Heart left ventricle (tissue), 16 donors: ENCODE results near the gene KLHL8. TPM values are rescaled to one million over a fixed set of nuclear protein-coding genes. Genes with fewer than 3 reads are reported as not detected.

Experiments
- ATAC-seq, 4 donors: fragments of 200-7000 bp; cut with Tn5 transposase; one replicate each; pipeline ENCODE4 v1.9.1; 2020 to 2022; ENCODE audit warnings: moderate library complexity in 4 of 4, mild to moderate bottlenecking in 3 of 4, moderate number of reproducible peaks in 1 of 4
- DNase-seq, 5 donors: peaks; one replicate each; pipeline ENCODE4 v3.0.0-alpha.2; 2020
- H3K27ac ChIP-seq, 12 donors: fragments of 200-600 bp; sonication (generic) in 4 of 12; one replicate each; pipeline versions ENCODE4 v1.5.0 to v1.8.0; 2016 to 2022; ENCODE audit warnings: mild to moderate bottlenecking in 2 of 12
- H3K27me3 ChIP-seq, 9 donors: fragments of 200-600 bp; sonication (generic) in 2 of 9; one replicate each; pipeline versions ENCODE4 v1.5.1 to v1.8.0; 2016 to 2022; ENCODE audit warnings: mild to moderate bottlenecking in 3 of 9
- H3K36me3 ChIP-seq, 9 donors: fragments of 200-600 bp; sonication (generic) in 2 of 9; one replicate each; pipeline versions ENCODE4 v1.5.0 to v1.8.0; 2018 to 2022; ENCODE audit warnings: mild to moderate bottlenecking in 2 of 9
- H3K4me1 ChIP-seq, 12 donors: fragments of 200-600 bp; sonication (generic) in 4 of 12; one replicate each; pipeline versions ENCODE4 v1.5.0 to v1.8.0; 2016 to 2022; ENCODE audit warnings: mild to moderate bottlenecking in 3 of 12
- H3K4me3 ChIP-seq, 12 donors: fragments of 200-600 bp; sonication (generic) in 4 of 12; one replicate each; pipeline versions ENCODE4 v1.5.0 to v1.8.0; 2017 to 2022; ENCODE audit warnings: mild to moderate bottlenecking in 9 of 12, moderate library complexity in 4 of 12
- H3K9me3 ChIP-seq, 12 donors: fragments of 200-600 bp; sonication (generic) in 4 of 12; one replicate each; pipeline versions ENCODE4 v1.5.0 to v1.8.0; 2016 to 2022; ENCODE audit warnings: mild to moderate bottlenecking in 1 of 12
- CTCF ChIP-seq, 12 donors: fragments of 200-600 bp; sonication (generic) in 4 of 12; IDR thresholded peaks; one replicate each; pipeline versions ENCODE4 v1.5.0 to v1.8.0; 2018 to 2022; ENCODE audit warnings: antibody characterized with exemption in 12 of 12, mild to moderate bottlenecking in 5 of 12
- POLR2A ChIP-seq, 2 donors: fragments of 450-650 bp; IDR thresholded peaks; one replicate each; pipeline ENCODE4 v1.6.1; 2017; ENCODE audit warnings: antibody characterized with exemption in 2 of 2, mild to moderate bottlenecking in 2 of 2, moderate library complexity in 2 of 2
- WGBS, 4 donors: extraction: QIAGEN DNeasy Blood & Tissue Kit in 2 of 4; methylation state at CpG; one replicate each; pipeline versions ENCODE4 v1.1.5 to v1.1.7; 2013 to 2018; 5-methylcytosine and 5-hydroxymethylcytosine counted together
- intact Hi-C, 10 donors: fragments of 100-400 bp; cut with DNase I; formaldehyde crosslinking; loops; one replicate each; pipeline versions ENCODE4 v1.11.1 to v1.14.2; 2022
- polyA plus RNA-seq, 2 donors: library from polyadenylated mRNA; stranded (reverse); fragments of 200-250 nt; gene quantifications; one replicate each; pipeline ENCODE4 v1.2.3, GENCODE V29; 2013
- total RNA-seq, 9 donors: library from RNA; depleted of rRNA in 2 of 9; stranded (reverse); fragments of >200 nt in 2 of 9; fragmentation: NEBNext Ultra II Directional in 3 of 9; extraction: Animal tissue kit (Norgen Biotek cat#: 25700) in 3 of 9; gene quantifications; one replicate each; pipeline versions ENCODE4 v1.1.0 to v1.2.4, GENCODE V29; 2016 to 2023
- donor health status: ischemic (EF 13 %, LVEDD 7.1; RV severe dilation, severe dysfunction).
- donor health status: healthy with polysubstance abuse.
- donor health status: DM: no; HTN: yes; CAD: no.
- donor health status: DM: no; HTN: no; CAD: no.
- donor health status: ischemic (EF 25% LVEDD 6.9; RV normal size, moderate dysfunction).
- donor health status: ischemic (EF 25% LVEDD 5.7; RV mildly dilated, moderate dysfunction).
- donor health status: healthy.
- donor health status: DM: yes; HTN: yes; CAD: no.
- donor health status: ischemic (EF 35%, LVEDD 5.7; RV mildly dilated, moderate dysfunction).
- donor health status: nonischemic (EF 11% LVEDD 7.7; RV severe dilation, severe dysfunction).
- donor health status: DM: yes; HTN: yes; CAD: no.
- donor health status: PGD.
- donor health status: ischemic (EF 29% LVEDD 5.4; RV normal size, mild dysfunction).
- donor health status: nonischemic (EF 23%, LVEDD 6.1; RV moderate dilation, normal function).

The KLHL8 gene
- total and polyA plus RNA-seq, 11 donors, result 2.9 to 14.7 (median 10.1) TPM

DNA sequence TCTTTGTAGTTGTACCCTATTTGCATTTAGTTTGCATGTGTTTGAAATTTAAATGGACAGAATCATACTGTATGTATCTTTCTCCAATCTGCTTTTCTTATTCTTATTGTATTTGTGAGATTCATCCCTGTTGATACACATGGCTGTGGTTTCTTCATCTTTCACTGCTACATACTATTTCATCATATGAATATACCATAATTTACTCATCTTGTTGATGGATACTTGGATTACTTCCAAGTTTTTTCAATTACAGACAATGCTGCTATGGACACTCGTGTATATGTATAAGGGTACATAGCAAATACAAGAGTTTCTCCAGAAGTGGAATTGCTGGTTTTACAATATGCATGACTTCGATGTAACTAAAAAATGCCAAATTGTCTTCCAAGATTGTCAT lies 11.8 kb upstream of the KLHL8 start:
- ATAC-seq (no peak), DNase-seq (no peak)
- Histone ChIP-seq H3K27me3 (no peaks in the 10 kb centered on the region), H3K9me3 (no peaks in the 10 kb centered on the region), H3K27ac (no peak overlapping the region), H3K36me3 (no peaks in the 10 kb centered on the region), H3K4me1 (peaks cover 0 to 8% (median 0%) of the 10 kb centered on the region in 12 donors), H3K4me3 (no peak overlapping the region)
- TF ChIP-seq CTCF (IDR thresholded peaks at IDR 0.05) (no peak), POLR2A (IDR thresholded peaks at IDR 0.05) (no peak)
- WGBS, 4 donors, result 81 to 91% (median 84%) methylated on average over 2 of the region's 2 CpGs
- intact Hi-C loops, result loop anchor here in 5 of 10 donors (5.0 to 10.0 kb wide), 4 partner anchors 80 to 737 kb away; no protein-coding TSS in a partner anchor

- TF ChIP-seq CTCF (IDR thresholded peaks at IDR 0.05) (no peak), POLR2A (IDR thresholded peaks at IDR 0.05) (no peak)
- DNase-seq (no peak), ATAC-seq (no peak)
- intact Hi-C loops, result loop anchor here in 5 of 10 donors (5.0 to 10.0 kb wide), 4 partner anchors 79 to 736 kb away; no protein-coding TSS in a partner anchor
- Histone ChIP-seq H3K27ac (no peak overlapping the region), H3K4me3 (no peak overlapping the region), H3K27me3 (no peaks in the 10 kb centered on the region), H3K9me3 (no peaks in the 10 kb centered on the region), H3K4me1 (peaks cover 0 to 6% (median 0%) of the 10 kb centered on the region in 12 donors), H3K36me3 (no peaks in the 10 kb centered on the region)
- 74 to 83% (median 78%) methylated on average over 6 of the region's 6 CpGs for WGBS, 4 donors
These were observed 10.4 kb upstream of the KLHL8 start for GRCh38 chr4:87230806-87231205.

- 70 to 78% (median 77%) methylated on average over 3 of the region's 3 CpGs for WGBS, 4 donors
- H3K36me3 ChIP-seq, result no peaks in the 10 kb centered on the region
- H3K4me1 ChIP-seq, result no peaks in the 10 kb centered on the region
- no peak overlapping the region for H3K4me3 ChIP-seq
- intact Hi-C loops, result loop anchor here in 5 of 10 donors (5.0 to 10.0 kb wide), 5 partner anchors 78 to 735 kb away; no protein-coding TSS in a partner anchor
- no peak for DNase-seq
- TF ChIP-seq CTCF (IDR thresholded peaks at IDR 0.05) (no peak), POLR2A (IDR thresholded peaks at IDR 0.05) (no peak)
- H3K9me3 ChIP-seq, result no peaks in the 10 kb centered on the region
- H3K27ac ChIP-seq, result no peak overlapping the region
- ATAC-seq, result no peak
- H3K27me3 ChIP-seq, result no peaks in the 10 kb centered on the region
These were observed 9.6 kb upstream of the KLHL8 start for GRCh38 chr4:87229979-87230378.

DNA sequence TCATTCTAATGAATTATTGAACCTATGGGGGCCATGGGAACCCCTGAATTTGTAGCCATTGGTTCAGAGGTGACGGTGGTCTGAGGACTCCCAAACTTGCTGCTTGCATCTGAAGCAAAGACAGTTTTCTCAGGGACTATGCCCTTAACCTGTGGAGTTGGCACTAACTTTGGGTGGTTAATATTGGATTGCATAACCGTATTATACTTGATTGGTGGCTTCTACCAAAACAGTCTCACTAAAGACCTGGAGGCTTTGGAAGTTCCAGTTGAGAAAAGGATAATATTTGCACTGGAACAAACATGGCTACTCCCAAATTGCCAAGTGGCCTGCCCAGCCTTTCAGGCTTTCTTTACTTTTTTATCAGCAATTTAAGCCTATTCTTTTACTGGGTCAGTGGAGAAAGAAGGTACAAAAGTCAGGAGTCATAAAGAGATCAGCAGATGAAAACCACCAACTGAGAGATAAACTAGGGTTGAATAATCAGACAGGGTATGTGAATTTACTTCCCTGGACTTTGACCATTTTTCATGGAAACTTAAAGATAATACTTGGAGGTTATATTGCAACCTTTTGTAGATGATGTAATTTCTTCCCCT lies 7.9 kb upstream of the KLHL8 start:
- no peak for ATAC-seq
- intact Hi-C loops, result loop anchor here in 1 of 10 donors (10.0 kb wide), 1 partner anchor 304 kb away; no protein-coding TSS in a partner anchor
- WGBS, 4 donors, result 94 to 96% (median 95%) methylated on average over 2 of the region's 2 CpGs
- no peaks in the 10 kb centered on the region for H3K36me3 ChIP-seq
- H3K27me3 ChIP-seq, result no peaks in the 10 kb centered on the region
- no peak for DNase-seq
- no peaks in the 10 kb centered on the region for H3K9me3 ChIP-seq
- TF ChIP-seq POLR2A (IDR thresholded peaks at IDR 0.05), result no peak
- no peak for TF ChIP-seq CTCF (IDR thresholded peaks at IDR 0.05)
- H3K4me1 ChIP-seq, result no peaks in the 10 kb centered on the region
- H3K27ac ChIP-seq, result no peak overlapping the region
- H3K4me3 ChIP-seq, result no peak overlapping the region
